HG02870 (cell line): ENCODE data around the gene CHAF1A.

ENCODE experiments used
- ATAC-seq: cut with Tn5 transposase; IDR thresholded peaks from one replicate; pipeline ENCODE4 v1.9.1; 2021; ENCODE audit warnings: mild to moderate bottlenecking, moderate library complexity; ENCODE audit not compliant: unreplicated experiment

Gene CHAF1A

DNA sequence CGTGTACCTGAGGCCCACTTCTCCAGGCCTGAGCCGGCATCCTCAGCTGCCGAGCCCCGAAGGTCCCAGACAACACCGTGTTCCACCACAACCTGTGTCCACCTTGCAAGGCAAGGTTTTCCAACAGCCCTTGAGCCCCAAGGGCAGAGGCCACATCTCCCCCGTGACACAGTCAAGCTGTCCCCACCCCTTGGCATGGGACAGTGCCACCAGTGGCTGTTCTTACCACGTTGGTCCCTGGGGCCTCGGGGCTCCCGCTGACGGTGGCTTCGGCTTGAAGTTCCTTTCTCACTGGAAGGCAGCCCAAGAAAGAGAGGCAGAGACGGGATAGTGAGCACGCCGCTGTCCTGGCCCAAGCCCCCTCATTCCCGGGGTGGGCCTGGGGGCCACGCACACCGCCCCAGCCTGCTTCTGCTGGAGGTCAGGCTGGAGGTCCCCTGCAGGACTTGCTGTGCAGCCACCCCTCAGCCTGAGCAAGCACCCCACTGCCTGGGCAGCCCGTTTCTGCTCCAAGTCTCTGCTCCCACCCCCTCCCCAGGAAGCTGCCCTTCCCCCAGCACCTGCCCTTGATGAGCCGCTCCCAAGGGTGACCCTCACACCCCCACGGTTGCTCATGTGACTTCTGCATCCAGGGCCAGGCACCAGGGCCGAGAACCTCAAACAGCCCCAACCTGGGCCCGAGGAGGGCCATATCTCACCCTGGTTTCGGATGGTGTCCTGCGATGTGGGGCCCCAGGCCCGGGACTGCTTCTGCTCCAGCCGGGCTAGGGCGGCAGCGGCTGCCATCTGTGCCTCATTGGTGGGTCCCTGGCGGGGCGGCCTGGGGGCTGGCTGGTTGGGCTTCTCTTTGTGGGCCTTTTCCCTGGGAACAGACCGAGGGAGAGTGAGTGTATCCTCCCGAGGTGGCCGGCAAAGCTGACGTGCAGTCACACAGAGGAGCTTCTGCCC, 51.1 kb downstream of the CHAF1A start:
- no peak for ATAC-seq

GRCh38 chr19:4454747-4455718, 52.6 kb downstream of the CHAF1A start:
- no peak for ATAC-seq

DNA sequence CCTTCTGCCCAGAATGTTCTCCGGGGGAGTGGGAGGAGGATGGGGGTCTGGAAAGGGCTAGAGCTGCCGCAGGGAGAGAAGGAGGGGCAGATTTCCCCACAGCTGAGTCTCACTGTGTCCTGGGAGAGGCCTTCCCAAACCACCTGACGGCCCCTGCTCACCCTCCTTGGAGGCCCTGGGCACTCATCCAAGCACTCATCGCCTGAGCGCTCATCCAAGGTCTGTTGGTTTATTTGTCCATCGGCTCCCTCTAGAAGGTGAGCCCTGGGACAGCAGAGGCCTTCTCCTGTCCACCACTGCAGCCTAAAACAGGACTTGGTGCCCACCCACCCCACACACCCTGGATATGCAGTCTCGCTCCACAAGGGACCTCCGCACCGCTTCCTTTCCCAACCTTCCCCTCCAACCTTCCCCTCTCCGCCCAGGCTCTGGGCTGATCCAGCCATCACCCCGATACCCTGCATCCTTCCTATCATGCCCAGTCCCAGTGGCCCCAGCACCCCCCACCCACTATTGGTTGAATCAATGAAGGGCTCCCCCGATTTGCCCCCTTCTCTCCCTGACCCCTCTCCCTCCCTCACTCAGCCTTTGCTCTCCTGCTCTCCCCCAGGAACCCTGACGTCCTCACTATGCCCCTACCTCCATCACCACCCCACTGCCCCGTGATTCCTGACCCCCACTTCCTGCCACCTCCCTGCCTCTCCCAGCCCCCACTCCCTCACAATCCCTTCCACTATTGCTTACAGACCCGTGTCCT, 53.5 kb downstream of the CHAF1A start:
- no peak for ATAC-seq

GRCh38 chr19:4456476-4456842, 54.0 kb downstream of the CHAF1A start:
- ATAC-seq: no peak

DNA sequence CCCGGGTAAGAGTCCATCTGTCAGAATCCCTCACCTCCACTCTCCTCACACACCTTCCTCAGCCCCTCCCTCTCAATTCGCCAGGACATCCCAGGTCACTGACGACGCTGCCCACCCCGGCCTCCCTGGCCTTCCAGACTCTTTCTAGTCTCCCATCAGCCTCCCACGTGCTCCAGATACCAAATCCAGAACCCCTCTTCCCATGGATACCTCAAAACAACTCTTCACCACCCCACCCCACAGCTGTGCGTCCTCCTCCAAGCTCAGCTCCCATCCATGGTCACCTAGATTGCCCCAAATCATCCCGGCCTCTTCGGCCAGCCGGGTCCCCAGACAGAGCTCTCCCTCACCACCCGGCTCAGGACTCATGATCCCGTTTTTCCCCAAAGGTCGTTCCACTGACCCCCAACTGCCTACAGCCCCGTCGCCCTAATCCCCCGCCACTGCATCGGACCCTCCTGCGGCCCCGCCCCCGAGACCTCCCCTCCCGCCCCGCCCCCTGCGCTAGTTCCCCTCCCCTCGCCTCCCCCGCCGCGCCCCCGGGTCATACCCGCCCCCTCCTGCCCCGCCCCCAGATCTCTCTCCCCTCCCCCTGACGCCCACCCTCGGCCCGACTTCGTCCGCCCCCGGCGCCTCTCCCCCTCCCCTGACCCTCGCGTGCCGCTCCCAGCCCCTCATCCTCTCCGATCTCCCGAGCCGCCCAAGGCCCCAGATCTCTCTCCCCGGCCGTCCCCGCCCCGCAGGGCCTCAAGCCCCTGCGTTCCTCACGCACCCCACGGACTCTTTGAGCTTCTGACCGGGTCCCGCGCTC, 54.6 kb downstream of the CHAF1A start:
- ATAC-seq: no peak

GRCh38 chr19:4457654-4458395, 55.4 kb downstream of the CHAF1A start, which contains the start of gene UBXN6:
UBXN6 (minus strand) TSS chr19:4457794; CDS start chr19:4457697, 97 bp downstream.
- ATAC-seq: peak; percentile 91

- ATAC-seq: no peak
These were observed 62.6 kb downstream of the CHAF1A start for GRCh38 chr19:4464815-4465581.

DNA sequence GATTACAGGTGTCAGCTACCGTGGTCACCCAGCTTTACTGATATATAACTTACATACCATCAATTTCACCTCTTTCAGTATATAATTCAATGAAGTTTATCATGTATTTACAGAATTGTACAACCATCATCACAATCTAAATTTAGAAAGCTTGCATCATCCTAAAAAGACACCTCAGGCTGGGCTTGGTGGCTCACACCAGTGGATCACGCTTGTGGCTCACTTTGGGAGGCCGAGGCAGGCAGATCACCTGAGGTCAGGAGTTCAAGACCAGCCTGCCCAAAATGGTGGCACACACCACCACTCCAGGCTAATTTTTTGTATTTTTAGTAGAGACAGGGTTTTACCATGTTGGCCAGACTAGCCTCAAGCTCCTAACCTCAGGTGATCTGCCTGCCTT, 65.4 kb downstream of the CHAF1A start:
- ATAC-seq: no peak

DNA sequence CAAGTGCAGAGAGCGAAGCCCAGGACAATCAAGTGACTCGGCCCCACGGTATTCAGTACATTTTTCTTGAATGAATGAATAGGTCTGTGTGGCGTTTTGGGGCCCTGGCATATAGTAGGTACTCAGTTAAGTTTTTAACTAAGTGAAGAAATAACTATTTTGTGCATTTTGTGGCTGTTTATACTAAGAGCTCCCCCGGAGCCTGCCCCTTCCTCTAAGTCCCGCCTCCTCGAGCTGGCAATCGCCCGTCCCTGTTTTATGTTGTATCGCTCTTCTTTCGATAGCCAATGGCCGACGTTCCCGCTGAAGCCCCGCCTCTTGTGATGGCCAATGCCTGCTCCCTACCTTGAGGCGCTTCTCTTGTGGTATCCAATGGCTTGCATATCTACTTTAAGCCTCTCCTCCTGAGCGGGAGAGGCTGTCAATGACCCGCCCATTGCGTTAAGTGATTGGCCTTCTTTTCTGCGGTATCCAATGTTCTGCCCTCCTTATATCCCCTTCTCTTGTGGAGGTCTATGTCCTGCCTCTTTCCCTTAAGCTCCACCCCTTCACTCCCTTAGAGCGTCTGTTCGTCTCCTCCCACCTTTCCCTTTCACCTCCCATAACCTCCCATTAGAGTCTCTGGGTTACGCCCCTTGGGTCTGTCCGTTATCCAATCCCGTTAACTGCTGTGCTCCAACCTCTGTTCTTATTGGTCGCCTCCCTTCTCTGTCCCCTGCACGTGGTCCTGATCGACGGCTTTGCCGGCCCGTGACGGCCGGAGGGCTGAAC, 69.1 kb downstream of the CHAF1A start:
- peak; percentile 81 for ATAC-seq

GRCh38 chr19:4472174-4472974, 69.9 kb downstream of the CHAF1A start, which contains the start of gene HDGFL2:
HDGFL2 (plus strand) TSS chr19:4472297; CDS start chr19:4472351, 54 bp downstream.
- no peak for ATAC-seq

GRCh38 chr19:4473011-4473762, 70.7 kb downstream of the CHAF1A start:
- no peak for ATAC-seq

GRCh38 chr19:4473763-4474513, 71.5 kb downstream of the CHAF1A start:
- no peak for ATAC-seq

DNA sequence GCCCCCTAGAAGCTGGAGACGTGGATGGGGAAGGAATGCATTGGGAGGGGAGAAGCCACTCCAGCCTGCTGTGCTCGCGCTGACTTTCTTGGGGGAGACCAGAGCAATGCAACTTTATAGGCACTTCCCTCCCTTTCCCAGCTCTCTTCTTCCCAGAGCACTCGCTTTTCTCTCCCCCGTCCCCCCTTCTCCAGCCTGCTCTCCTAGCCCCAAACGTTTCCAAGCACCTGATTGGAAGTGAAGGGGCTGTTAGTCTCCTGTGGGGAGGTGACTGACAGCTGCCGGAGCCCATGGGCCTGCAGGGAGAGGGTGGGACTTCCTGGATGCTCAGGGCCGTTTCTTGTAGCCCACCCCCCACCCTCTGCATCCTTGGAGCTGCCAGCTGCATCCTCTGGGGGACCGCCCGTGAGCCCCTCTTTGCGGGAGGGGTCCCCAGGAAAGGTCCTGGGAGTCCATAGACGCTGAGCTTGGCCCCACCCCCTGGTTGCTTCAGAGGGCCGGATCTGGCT, 72.1 kb downstream of the CHAF1A start:
- no peak for ATAC-seq

DNA sequence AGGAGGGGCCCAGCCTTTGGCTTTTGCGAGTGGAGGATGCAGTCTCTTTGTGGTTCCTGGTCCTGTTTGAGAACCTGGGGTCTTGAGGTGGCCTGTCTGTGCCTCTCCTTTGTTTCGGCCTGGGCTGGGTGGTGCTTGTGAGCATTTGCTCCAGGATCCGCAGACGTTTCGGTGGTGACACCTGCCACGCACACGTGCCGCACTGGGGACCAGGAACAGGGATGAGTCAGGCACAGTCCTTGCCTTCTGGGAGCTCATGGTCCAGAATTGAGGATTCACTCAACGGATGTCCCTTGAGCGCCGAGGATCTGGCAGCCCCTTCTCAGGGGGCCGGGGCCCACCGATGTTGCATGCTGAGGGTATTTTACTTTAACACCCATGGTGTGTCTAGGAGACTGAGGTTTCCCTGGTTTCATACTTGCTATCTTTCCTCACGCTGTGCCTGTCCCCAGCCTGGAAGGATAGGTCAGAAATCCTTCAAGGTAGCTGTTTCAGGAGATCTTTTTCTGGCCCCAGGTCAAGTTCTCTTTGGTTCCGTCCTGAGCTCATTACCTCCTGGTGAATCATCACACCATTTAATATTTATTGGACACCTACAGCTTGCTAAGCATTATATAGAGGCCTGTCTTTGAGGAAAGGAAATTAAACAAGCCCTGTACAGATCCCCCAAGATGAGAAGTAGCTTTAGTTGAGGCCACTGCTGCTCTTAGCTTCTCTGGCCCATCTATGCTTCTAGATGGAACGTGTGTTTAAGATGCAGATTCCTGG, 74.8 kb downstream of the CHAF1A start:
- ATAC-seq: no peak
